Measurements from ENCODE around the gene NTSR2.

- no peak for TF ChIP-seq POLR2AphosphoS5 (IDR thresholded peaks at IDR 0.05; ENCODE audit: borderline replicate concordance, low read depth, low read length)
- no peak for TF ChIP-seq EZH2 (IDR thresholded peaks at IDR 0.05)
Observed at GRCh38 chr2:11630855-11631254, 39.1 kb downstream of the NTSR2 start.
